Suprapubic skin (tissue), 4 donors: Measurements from ENCODE around the gene CEP120. TPM values are rescaled to one million over a fixed set of nuclear protein-coding genes. Genes with fewer than 3 reads are reported as not detected.
"Not testable (repeated sequence)": the region's sequence is repeated elsewhere in the genome, so short reads cannot be mapped to it uniquely, and the experiment has no call there.

Experiments
- DNase-seq, 2 donors: peaks; one replicate each; pipeline ENCODE4 v3.0.0-alpha.2; 2019; ENCODE audit warnings: low spot score in 2 of 2
- H3K27ac ChIP-seq: fragments of 200-600 bp; sonication (generic); one replicate; pipeline ENCODE4 v1.5.1; 2019
- H3K27me3 ChIP-seq: fragments of 200-600 bp; sonication (generic); one replicate; pipeline ENCODE4 v1.5.1; 2019
- H3K36me3 ChIP-seq: fragments of 200-600 bp; sonication (generic); one replicate; pipeline ENCODE4 v1.5.1; 2019
- H3K4me1 ChIP-seq: fragments of 200-600 bp; sonication (generic); one replicate; pipeline ENCODE4 v1.5.1; 2019
- H3K4me3 ChIP-seq: fragments of 200-600 bp; sonication (generic); one replicate; pipeline ENCODE4 v1.5.1; 2019; ENCODE audit warnings: mild to moderate bottlenecking
- H3K9me3 ChIP-seq: fragments of 200-600 bp; sonication (generic); one replicate; pipeline ENCODE4 v1.5.1; 2019
- CTCF ChIP-seq, 2 donors: fragments of 200-600 bp in 1 of 2; fragments of 450-650 bp in 1 of 2; sonication (generic) in 1 of 2; IDR thresholded peaks; one replicate each; pipeline ENCODE4 v1.5.1; 2016 to 2019; ENCODE audit warnings: antibody characterized with exemption in 2 of 2, mild to moderate bottlenecking in 1 of 2, moderate library complexity in 1 of 2
- EP300 ChIP-seq: sonication (generic); formaldehyde crosslinking; IDR thresholded peaks from one replicate; pipeline ENCODE4 v1.6.1; 2017; ENCODE audit warnings: antibody characterized with exemption
- POLR2A ChIP-seq, 2 donors: fragments of 450-650 bp; IDR thresholded peaks; one replicate each; pipeline ENCODE4 v1.6.1; 2017; ENCODE audit warnings: antibody characterized with exemption in 2 of 2, mild to moderate bottlenecking in 2 of 2, moderate library complexity in 2 of 2
- POLR2AphosphoS5 ChIP-seq, 3 donors: sonication (generic); formaldehyde crosslinking; IDR thresholded peaks; one replicate each; pipeline ENCODE4 v1.6.1; 2017; ENCODE audit warnings: antibody characterized with exemption in 3 of 3
- WGBS: methylation state at CpG from one replicate; pipeline ENCODE4 v1.1.5; 2018; 5-methylcytosine and 5-hydroxymethylcytosine counted together
- total RNA-seq, 4 donors: library from RNA; depleted of rRNA; stranded (reverse); fragments of >200 nt; gene quantifications; one replicate each; pipeline ENCODE4 v1.1.0, GENCODE V29; 2016

CEP120 gene
- total RNA-seq, result 10 to 100 TPM in 2 of 4 donors, 1 to 10 TPM in 2; 5.7 to 18.3 (median 10.7) TPM

- DNase-seq, result peak; percentile 97 to 99
- H3K36me3 ChIP-seq, result no peaks in the 10 kb centered on the region
- no peaks in the 10 kb centered on the region for H3K27me3 ChIP-seq
- no peaks in the 10 kb centered on the region for H3K9me3 ChIP-seq
- under 1% methylated on average over 47 of the region's 47 CpGs for WGBS
- TF ChIP-seq POLR2AphosphoS5 (IDR thresholded peaks at IDR 0.05) (peak; percentile 4 to 91 (median 83)), CTCF (IDR thresholded peaks at IDR 0.05) (peak; percentile 46 to 85), POLR2A (IDR thresholded peaks at IDR 0.05) (peak in 1 of 2 donors; percentile 70), EP300 (no peak)
- peaks cover 28% of the 10 kb centered on the region for H3K4me1 ChIP-seq
- peak within 1 kb of the TSS; percentile 82 for H3K4me3 ChIP-seq
- peak within 1 kb of the TSS; percentile 82 for H3K27ac ChIP-seq
Observed at GRCh38 chr5:123423278-123424149, at the start of gene CEP120. Gene CEP120 (minus strand): TSS chr5:123423403. CDS start chr5:123422998, 405 bp downstream.

GRCh38 chr5:123472150-123472924 is 49.1 kb upstream of the CEP120 start:
- no peak for TF ChIP-seq POLR2A (IDR thresholded peaks at IDR 0.05)
- no peak for TF ChIP-seq POLR2AphosphoS5 (IDR thresholded peaks at IDR 0.05)
- TF ChIP-seq EP300, result no peak
- no peak for TF ChIP-seq CTCF (IDR thresholded peaks at IDR 0.05)
- Histone ChIP-seq H3K27me3 (peaks cover 3% of the 10 kb centered on the region), H3K27ac (no peak overlapping the region), H3K36me3 (no peaks in the 10 kb centered on the region), H3K9me3 (no peaks in the 10 kb centered on the region), H3K4me1 (no peaks in the 10 kb centered on the region), H3K4me3 (no peak overlapping the region)
- 79% methylated on average over 8 of the region's 8 CpGs for WGBS
- DNase-seq, result no peak

GRCh38 chr5:123471385-123471784 is 48.2 kb upstream of the CEP120 start:
- H3K27ac ChIP-seq, result no peak overlapping the region
- H3K4me3 ChIP-seq, result no peak overlapping the region
- no peak for DNase-seq
- 91% methylated on average over 3 of the region's 3 CpGs for WGBS
- no peak for TF ChIP-seq POLR2A (IDR thresholded peaks at IDR 0.05)
- TF ChIP-seq CTCF (IDR thresholded peaks at IDR 0.05), result no peak
- TF ChIP-seq EP300, result no peak
- no peak for TF ChIP-seq POLR2AphosphoS5 (IDR thresholded peaks at IDR 0.05)
- no peaks in the 10 kb centered on the region for H3K36me3 ChIP-seq
- no peaks in the 10 kb centered on the region for H3K4me1 ChIP-seq
- H3K9me3 ChIP-seq, result no peaks in the 10 kb centered on the region
- peaks cover 3% of the 10 kb centered on the region for H3K27me3 ChIP-seq

DNA sequence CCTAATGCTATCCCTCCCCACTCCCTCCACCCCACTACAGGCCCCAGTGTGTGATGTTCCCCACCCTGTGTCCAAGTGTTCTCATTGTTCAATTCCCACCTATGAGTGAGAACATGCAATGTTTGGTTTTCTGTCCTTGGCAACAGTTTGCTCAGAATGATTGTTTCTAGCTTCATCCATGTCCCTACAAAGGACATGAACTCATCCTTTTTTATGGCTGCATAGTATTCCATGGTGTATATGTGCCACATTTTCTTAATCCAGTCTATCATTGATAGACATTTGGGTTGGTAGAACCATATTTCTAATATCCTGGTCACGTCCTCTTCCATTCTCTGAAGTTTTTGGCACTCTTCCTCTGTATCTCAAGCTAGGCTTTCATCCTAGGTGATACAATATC is 43.6 kb upstream of the CEP120 start:
- H3K4me1 ChIP-seq, H3K27ac ChIP-seq, H3K27me3 ChIP-seq, H3K9me3 ChIP-seq, H3K4me3 ChIP-seq, H3K36me3 ChIP-seq, DNase-seq: not testable (repeated sequence)
- 96% methylated on average over 1 of the region's 1 CpG for WGBS

- TF ChIP-seq CTCF (IDR thresholded peaks at IDR 0.05) (no peak), EP300 (no peak), POLR2AphosphoS5 (IDR thresholded peaks at IDR 0.05) (no peak), POLR2A (IDR thresholded peaks at IDR 0.05) (no peak)
- H3K4me3 ChIP-seq, result no peak overlapping the region
- 48% methylated on average over 2 of the region's 2 CpGs for WGBS
- no peaks in the 10 kb centered on the region for H3K4me1 ChIP-seq
- H3K27ac ChIP-seq, result no peak overlapping the region
- no peaks in the 10 kb centered on the region for H3K36me3 ChIP-seq
- H3K27me3 ChIP-seq, result no peaks in the 10 kb centered on the region
- H3K9me3 ChIP-seq, result no peaks in the 10 kb centered on the region
- DNase-seq, result no peak
Observed at GRCh38 chr5:123460296-123460729, 37.1 kb upstream of the CEP120 start.

DNA sequence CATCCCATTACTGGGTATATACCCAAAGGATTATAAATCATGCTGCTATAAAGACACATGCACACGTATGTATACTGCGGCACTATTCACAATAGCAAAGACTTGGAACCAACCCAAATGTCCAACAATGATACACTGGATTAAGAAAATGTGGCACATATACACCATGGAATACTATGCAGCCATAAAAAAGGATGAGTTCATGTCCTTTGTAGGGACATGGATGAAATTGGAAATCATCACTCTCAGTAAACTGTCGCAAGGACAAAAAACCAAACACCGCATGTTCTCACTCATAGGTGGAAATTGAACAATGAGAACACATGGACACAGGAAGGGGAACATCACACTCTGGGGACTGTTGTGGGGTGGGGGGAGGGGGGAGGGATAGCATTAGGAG is 35.8 kb upstream of the CEP120 start:
- H3K27me3 ChIP-seq, H3K27ac ChIP-seq, H3K4me1 ChIP-seq, DNase-seq, H3K9me3 ChIP-seq, H3K4me3 ChIP-seq, H3K36me3 ChIP-seq: not testable (repeated sequence)
- WGBS, result 90% methylated on average over 4 of the region's 4 CpGs
